ENCODE results near the gene RAB9A. TPM values are rescaled to one million over a fixed set of nuclear protein-coding genes. Genes with fewer than 3 reads are reported as not detected.
A peak's percentile ranks its signal among the peaks of the same experiment; 100 is the strongest.

Gene RAB9A
- total and polyA plus RNA-seq, 10 of the 15 experiments (the other 5 are each of a cell fraction or from before 2014, with no cell fraction given) = 42.1 to 142 (median 49.9) TPM

- ChIA-PET POLR2A (interaction anchor here (0.8 to 2.1 kb wide), 16 partner anchors 9 to 366 kb away, joined by 3 to 10 read pairs (median 4); partner anchors contain the start of genes OFD1 and TRAPPC2), SMC1A (ENCODE audit: uncharacterized antibody, unreplicated experiment) (interaction anchor here (0.7 to 6.5 kb wide), 22 partner anchors 8 to 192 kb away, joined by 3 to 115 read pairs (median 4); partner anchors contain the start of genes OFD1, RAB9A and TRAPPC2), CTCF (interaction anchor here (0.8 to 3.0 kb wide), 16 partner anchors 14 to 370 kb away, joined by 3 to 23 read pairs (median 6); partner anchors contain the start of genes GEMIN8, OFD1, RAB9A and TRAPPC2), RAD21 (ENCODE audit: unreplicated experiment) (interaction anchor here (0.8 to 3.1 kb wide), 16 partner anchors 23 to 575 kb away, joined by 3 to 38 read pairs (median 4); partner anchors contain the start of genes OFD1, RAB9A and TRAPPC2)
- WGBS (ENCODE audit: insufficient coverage, insufficient replicate concordance, low lambda C conversion rate, missing lambda C conversion rate) = 76% methylated on average over 6 of the region's 6 CpGs
- TF ChIP-seq SRF (IDR thresholded peaks at IDR 0.05; ENCODE audit: low read depth in 2 of 2, low read length in 2 of 2) (no peak), RBBP5 (conservative IDR thresholded peaks at IDR 0.05) (no peak), SMARCA5 (IDR thresholded peaks at IDR 0.05) (no peak), RAD21 (IDR thresholded peaks at IDR 0.05; ENCODE audit: insufficient read depth, low read depth, low read length) (no peak), MEF2B (IDR thresholded peaks at IDR 0.05; ENCODE audit: partially characterized antibody, poor library complexity, severe bottlenecking) (peak; percentile 64), NR2F1 (conservative IDR thresholded peaks at IDR 0.05) (no peak), IKZF1 (conservative IDR thresholded peaks at IDR 0.05) (0 out of 2 replicates have a peak, but pooled peaks have one; percentile 18), MEF2A (IDR thresholded peaks at IDR 0.05; ENCODE audit: insufficient read depth, low read depth, low read length) (peak; percentile 86), YY1 (IDR thresholded peaks at IDR 0.05; ENCODE audit: low read depth, low read length) (0 out of 2 replicates have a peak, but pooled peaks have one; percentile 10)
- H3K4me3 ChIP-seq = peak overlapping the region; percentile 17; the same call in 1 of the 2 replicates
- H3K36me3 ChIP-seq (ENCODE audit: control insufficient read depth in 2 of 2, insufficient read depth in 2 of 2, low read length in 1 of 2) = peaks cover 0 to 4% of the 10 kb centered on the region in 2 experiments; a peak in 1 of 4 replicates
- H3K4me2 ChIP-seq (ENCODE audit: control insufficient read depth, insufficient read depth) = peak overlapping the region; percentile 51
- FAIRE-seq (peak; percentile 88), ATAC-seq (peak; percentile 55), DNase-seq (ENCODE audit: low read depth, low spot score) (no peak)
- H3K9me3 ChIP-seq (replicated peaks; ENCODE audit: control insufficient read depth, insufficient read depth, low read length) = no peaks in the 10 kb centered on the region
- BruUV-seq (replicated peaks) = no TSS peak
- no peaks in the 10 kb centered on the region for H4K20me1 ChIP-seq (ENCODE audit: control insufficient read depth, insufficient read depth)
- peak overlapping the region; percentile 54 for H3K9ac ChIP-seq (ENCODE audit: control insufficient read depth, insufficient read depth, low read length)
- intact Hi-C loops (cut with micrococcal nuclease; ENCODE audit: unreplicated experiment) (loop anchor here (10.0 kb wide), 1 partner anchor 718 kb away; no protein-coding TSS in a partner anchor), in situ Hi-C loops (cut with MboI) (loop anchor here (25.0 kb wide), 1 partner anchor 700 kb away; no protein-coding TSS in a partner anchor)
- H3K27me3 ChIP-seq (replicated peaks in 1 of 2; ENCODE audit: control insufficient read depth in 2 of 2, insufficient read depth in 2 of 2, low read length in 1 of 2) = no peaks in the 10 kb centered on the region
- peaks cover 10% of the 10 kb centered on the region for H3K4me1 ChIP-seq (ENCODE audit: control insufficient read depth, insufficient read depth, low read length)
- peak overlapping the region; percentile 56 for H2AFZ ChIP-seq (ENCODE audit: control insufficient read depth, low read depth, low read length)
- H3K79me2 ChIP-seq (ENCODE audit: control insufficient read depth, insufficient read depth, low read length) = peaks cover 6% of the 10 kb centered on the region
- H3K27ac ChIP-seq (ENCODE audit: control insufficient read depth, insufficient read depth) = peak overlapping the region; percentile 83
Observed at GRCh38 chrX:13662355-13662791, 26.6 kb upstream of the RAB9A start.
